Calu3 (cell line): Measurements from ENCODE around the gene FGF5. TPM values are rescaled to one million over a fixed set of nuclear protein-coding genes. Genes with fewer than 3 reads are reported as not detected.

Experiments used
- BruUV-seq: library from RNA; stranded (reverse); fragments of 400-500 nt; replicated peaks from 2 replicates; lab custom pipeline; 2021; lab: Mats Ljungman, UMichigan
- CTCF ChIA-PET: fragments of 300-600 bp; sonication (Branson Sonifier 250); formaldehyde crosslinking; loops from one replicate; lab custom pipeline; 2022; ENCODE audit warnings: antibody characterized with exemption; lab: Charles Lee
- DNase-seq: peaks from one replicate; pipeline ENCODE4 v3.0.0; 2022
- H3K27ac Mint-ChIP-seq: one replicate; pipeline ENCODE4 v1.8.0; 2022; ENCODE audit warnings: mixed read lengths; ENCODE audit not compliant: unreplicated experiment
- H3K27me3 Mint-ChIP-seq: one replicate; pipeline ENCODE4 v1.8.0; 2022; ENCODE audit warnings: mixed read lengths; ENCODE audit not compliant: unreplicated experiment
- H3K36me3 Mint-ChIP-seq: one replicate; pipeline ENCODE4 v1.8.0; 2022; ENCODE audit warnings: mild to moderate bottlenecking, moderate library complexity, mixed read lengths; ENCODE audit not compliant: insufficient read depth, unreplicated experiment
- H3K4me1 Mint-ChIP-seq: one replicate; pipeline ENCODE4 v1.8.0; 2022; ENCODE audit warnings: mild to moderate bottlenecking, low read depth, mixed read lengths; ENCODE audit not compliant: unreplicated experiment
- H3K4me3 Mint-ChIP-seq: one replicate; pipeline ENCODE4 v1.8.0; 2022; ENCODE audit warnings: mild to moderate bottlenecking, low read depth, moderate library complexity, mixed read lengths; ENCODE audit not compliant: unreplicated experiment
- H3K9me3 Mint-ChIP-seq: one replicate; pipeline ENCODE4 v1.8.0; 2022; ENCODE audit warnings: low read depth, mixed read lengths; ENCODE audit not compliant: unreplicated experiment
- CTCF ChIP-seq: fragments of 200-600 bp; IDR thresholded peaks from one replicate; pipeline ENCODE4 v1.8.0; 2022; ENCODE audit warnings: antibody characterized with exemption; ENCODE audit not compliant: unreplicated experiment
- intact Hi-C: fragments of 100-400 bp; cut with micrococcal nuclease; formaldehyde crosslinking; loops from one replicate; pipeline ENCODE4 v1.10.0; 2022; ENCODE audit not compliant: unreplicated experiment
- total RNA-seq: library from RNA; stranded (reverse); gene quantifications from 2 replicates; pipeline ENCODE4 v1.2.3, GENCODE V29; 2022

The FGF5 gene
- total RNA-seq, 1 experiment from 2014 or later: 0.50 TPM

GRCh38 chr4:80324171-80324570, 57.7 kb downstream of the FGF5 start:
- Mint-ChIP-seq H3K27me3 (no peaks in the 10 kb centered on the region), H3K4me1 (peaks cover 9% of the 10 kb centered on the region), H3K36me3 (no peaks in the 10 kb centered on the region), H3K27ac (no peak overlapping the region), H3K9me3 (no peaks in the 10 kb centered on the region), H3K4me3 (no peak overlapping the region)
- no peak for TF ChIP-seq CTCF
- intact Hi-C loops: no loop called here
- CTCF ChIA-PET: no interaction called here
- no TSS peak for BruUV-seq
- no peak for DNase-seq

- no TSS peak for BruUV-seq
- no peaks in the 10 kb centered on the region for H3K9me3 Mint-ChIP-seq
- H3K27ac Mint-ChIP-seq: no peak overlapping the region
- H3K4me3 Mint-ChIP-seq: no peak overlapping the region
- H3K36me3 Mint-ChIP-seq: peaks cover 8% of the 10 kb centered on the region
- intact Hi-C loops: loop anchor here (10.0 kb wide), 1 partner anchor 1377 kb away; no protein-coding TSS in a partner anchor
- CTCF ChIA-PET: no interaction called here
- no peak for DNase-seq
- no peaks in the 10 kb centered on the region for H3K27me3 Mint-ChIP-seq
- no peak for TF ChIP-seq CTCF
- H3K4me1 Mint-ChIP-seq: no peaks in the 10 kb centered on the region
Observed at GRCh38 chr4:80331693-80332092, 65.2 kb downstream of the FGF5 start.

GRCh38 chr4:80333121-80333520, 66.7 kb downstream of the FGF5 start:
- intact Hi-C loops: loop anchor here (10.0 kb wide), 1 partner anchor 1378 kb away; no protein-coding TSS in a partner anchor
- no peak overlapping the region for H3K27ac Mint-ChIP-seq
- H3K4me3 Mint-ChIP-seq: no peak overlapping the region
- no peak for DNase-seq
- TF ChIP-seq CTCF: no peak
- peaks cover 8% of the 10 kb centered on the region for H3K36me3 Mint-ChIP-seq
- no peaks in the 10 kb centered on the region for H3K4me1 Mint-ChIP-seq
- H3K9me3 Mint-ChIP-seq: no peaks in the 10 kb centered on the region
- BruUV-seq: no TSS peak
- H3K27me3 Mint-ChIP-seq: no peaks in the 10 kb centered on the region
- CTCF ChIA-PET: interaction anchor here (0.6 kb wide), 1 partner anchor 84 kb away, joined by 5 read pairs; no protein-coding TSS in a partner anchor

- H3K27ac Mint-ChIP-seq: no peak overlapping the region
- peaks cover 8% of the 10 kb centered on the region for H3K36me3 Mint-ChIP-seq
- intact Hi-C loops: loop anchor here (2.0 to 10.0 kb wide), 2 partner anchors 114 to 1380 kb away; no protein-coding TSS in a partner anchor
- no peak overlapping the region for H3K4me3 Mint-ChIP-seq
- DNase-seq: no peak
- BruUV-seq: no TSS peak
- CTCF ChIA-PET: no interaction called here
- H3K27me3 Mint-ChIP-seq: no peaks in the 10 kb centered on the region
- no peak for TF ChIP-seq CTCF
- no peaks in the 10 kb centered on the region for H3K9me3 Mint-ChIP-seq
- no peaks in the 10 kb centered on the region for H3K4me1 Mint-ChIP-seq
Observed at GRCh38 chr4:80334568-80334967, 68.1 kb downstream of the FGF5 start.
